ENCODE measurements around the gene C6.

DNA sequence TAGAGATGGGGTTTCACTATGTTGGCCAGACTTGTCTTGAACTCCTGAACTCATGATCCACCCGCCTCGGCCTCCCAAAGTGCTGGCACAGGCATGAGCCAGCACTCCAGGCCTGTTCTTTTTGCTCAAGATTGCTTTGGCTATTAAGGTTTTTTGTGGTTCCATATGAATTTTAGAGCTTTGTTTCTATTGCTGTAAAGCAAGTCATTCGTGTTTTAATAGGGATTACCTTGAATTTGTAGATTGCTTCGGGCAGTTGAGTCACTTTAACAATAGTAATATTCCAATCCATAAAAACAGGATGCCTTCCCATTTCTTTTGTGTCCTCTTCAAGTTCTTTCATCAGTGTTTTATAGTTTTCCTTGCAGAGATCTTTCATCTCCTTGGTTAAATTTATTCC, 22.1 kb downstream of the C6 start:
- TF ChIP-seq, protein P1, sequence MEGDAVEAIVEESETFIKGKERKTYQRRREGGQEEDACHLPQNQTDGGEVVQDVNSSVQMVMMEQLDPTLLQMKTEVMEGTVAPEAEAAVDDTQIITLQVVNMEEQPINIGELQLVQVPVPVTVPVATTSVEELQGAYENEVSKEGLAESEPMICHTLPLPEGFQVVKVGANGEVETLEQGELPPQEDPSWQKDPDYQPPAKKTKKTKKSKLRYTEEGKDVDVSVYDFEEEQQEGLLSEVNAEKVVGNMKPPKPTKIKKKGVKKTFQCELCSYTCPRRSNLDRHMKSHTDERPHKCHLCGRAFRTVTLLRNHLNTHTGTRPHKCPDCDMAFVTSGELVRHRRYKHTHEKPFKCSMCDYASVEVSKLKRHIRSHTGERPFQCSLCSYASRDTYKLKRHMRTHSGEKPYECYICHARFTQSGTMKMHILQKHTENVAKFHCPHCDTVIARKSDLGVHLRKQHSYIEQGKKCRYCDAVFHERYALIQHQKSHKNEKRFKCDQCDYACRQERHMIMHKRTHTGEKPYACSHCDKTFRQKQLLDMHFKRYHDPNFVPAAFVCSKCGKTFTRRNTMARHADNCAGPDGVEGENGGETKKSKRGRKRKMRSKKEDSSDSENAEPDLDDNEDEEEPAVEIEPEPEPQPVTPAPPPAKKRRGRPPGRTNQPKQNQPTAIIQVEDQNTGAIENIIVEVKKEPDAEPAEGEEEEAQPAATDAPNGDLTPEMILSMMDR (IDR thresholded peaks at IDR 0.05) = no peak
- no peak for TF ChIP-seq POLR2A (IDR thresholded peaks at IDR 0.05)

Measured in adrenal gland (tissue), 5 donors.